Stimulated activated CD4-positive, alpha-beta T cell treated with anti-CD3 and anti-CD28 coated beads, Interleukin-2, amount 100 ng/mL, for 48 hours (primary cell): ENCODE data around the gene OR51G2.
"Not testable (repeated sequence)": the region's sequence is repeated elsewhere in the genome, so short reads cannot be mapped to it uniquely, and the experiment has no call there.

Source experiments
- DNase-seq, 2 donors: peaks; one replicate each; pipeline ENCODE4 v3.0.0-alpha.2; 2020

Gene OR51G2, protein sequence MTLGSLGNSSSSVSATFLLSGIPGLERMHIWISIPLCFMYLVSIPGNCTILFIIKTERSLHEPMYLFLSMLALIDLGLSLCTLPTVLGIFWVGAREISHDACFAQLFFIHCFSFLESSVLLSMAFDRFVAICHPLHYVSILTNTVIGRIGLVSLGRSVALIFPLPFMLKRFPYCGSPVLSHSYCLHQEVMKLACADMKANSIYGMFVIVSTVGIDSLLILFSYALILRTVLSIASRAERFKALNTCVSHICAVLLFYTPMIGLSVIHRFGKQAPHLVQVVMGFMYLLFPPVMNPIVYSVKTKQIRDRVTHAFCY

GRCh38 chr11:4919250-4919649 is at the start of gene OR51G2:
TSS of gene OR51G2 (minus strand) at chr11:4919350. CDS start at chr11:4915663, 3,687 bp downstream.
- DNase-seq, result no peak

DNA sequence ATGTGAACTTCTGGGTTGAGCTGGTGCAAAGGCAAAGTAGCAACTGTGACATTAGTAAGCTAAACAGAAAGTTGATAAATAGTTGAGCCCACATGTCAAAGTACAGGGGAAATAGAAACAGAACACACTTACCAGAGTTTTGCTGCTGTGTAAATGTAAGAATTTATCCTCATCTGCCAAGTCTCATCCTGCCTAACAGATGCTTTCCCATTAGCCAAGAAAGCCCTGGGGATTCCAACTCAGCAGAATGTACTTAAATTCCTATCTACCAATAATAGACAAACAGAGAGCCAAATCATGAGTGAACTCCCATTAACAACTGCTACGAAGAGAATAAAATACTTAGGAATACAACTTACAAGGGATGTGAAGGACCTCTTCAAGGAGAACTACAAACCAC is 43.7 kb upstream of the OR51G2 start:
- DNase-seq, result no peak

DNA sequence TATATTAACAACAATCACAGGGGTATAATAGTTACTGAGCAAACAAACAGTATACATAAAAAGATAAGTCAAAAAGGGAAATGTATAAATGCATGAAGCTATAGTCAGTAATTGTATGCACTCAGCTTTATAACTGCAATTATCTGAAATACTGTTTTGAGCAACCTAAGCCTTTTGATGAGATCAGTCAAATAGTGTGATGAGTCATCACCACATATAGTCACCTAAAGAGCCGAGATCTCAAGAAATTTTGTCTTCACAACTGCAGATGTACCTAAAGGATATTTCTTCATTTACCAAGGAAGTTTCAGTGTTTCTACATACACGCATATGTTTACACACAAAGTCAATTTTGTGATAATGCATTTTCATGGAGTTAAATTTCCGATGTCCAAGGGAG is 41.7 kb upstream of the OR51G2 start:
- no peak for DNase-seq

GRCh38 chr11:4957396-4957795 is 38.2 kb upstream of the OR51G2 start:
- no peak for DNase-seq

GRCh38 chr11:4955613-4956012 is 36.5 kb upstream of the OR51G2 start, which contains the start of gene OR51A2:
TSS of gene OR51A2 (minus strand) at chr11:4955713. CDS start at chr11:4955713, 0 bp downstream.
- DNase-seq, result not testable (repeated sequence)

DNA sequence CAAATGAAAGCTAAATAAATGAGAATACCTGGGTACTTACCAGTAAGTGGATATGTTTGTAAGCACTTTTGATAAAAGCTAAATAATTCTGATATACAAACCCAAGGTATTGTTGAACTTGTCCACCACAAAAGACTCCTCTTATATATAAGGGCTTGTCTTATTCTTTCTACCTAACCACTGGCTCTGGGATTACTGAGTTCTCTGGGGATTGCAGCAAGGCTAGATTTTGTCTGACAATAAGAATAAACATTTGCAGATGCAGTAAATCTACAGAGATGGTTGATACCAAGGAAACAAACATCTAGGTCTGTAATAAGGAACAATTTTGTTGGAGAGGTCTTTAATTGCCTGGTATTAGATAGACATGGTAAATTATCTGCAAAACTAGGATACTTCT is 28.4 kb upstream of the OR51G2 start, which contains the start of gene OR51A4:
Gene OR51A4 (minus strand): TSS at position 101 of the 400 bp plus-strand sequence. CDS start 505 bp downstream, outside the sequence.
- no peak for DNase-seq

DNA sequence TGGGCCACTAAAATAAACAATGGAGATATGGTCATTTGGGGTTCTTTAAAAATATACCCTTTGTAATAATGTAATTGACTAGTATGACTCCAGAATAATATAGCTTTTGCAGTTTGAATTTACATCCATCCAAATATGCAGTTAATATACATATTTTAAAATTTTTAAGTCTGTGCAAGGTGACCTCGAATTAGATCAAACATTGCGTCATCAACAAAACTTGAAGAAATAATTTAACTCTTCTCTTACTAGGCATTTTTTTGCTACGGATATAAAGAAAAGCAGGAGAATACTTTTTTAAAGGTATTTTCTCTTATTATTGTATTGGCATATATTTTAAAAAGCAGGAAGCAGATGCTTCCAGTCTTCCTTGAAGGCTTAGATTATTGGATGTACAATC is 17.6 kb upstream of the OR51G2 start:
- no peak for DNase-seq

DNA sequence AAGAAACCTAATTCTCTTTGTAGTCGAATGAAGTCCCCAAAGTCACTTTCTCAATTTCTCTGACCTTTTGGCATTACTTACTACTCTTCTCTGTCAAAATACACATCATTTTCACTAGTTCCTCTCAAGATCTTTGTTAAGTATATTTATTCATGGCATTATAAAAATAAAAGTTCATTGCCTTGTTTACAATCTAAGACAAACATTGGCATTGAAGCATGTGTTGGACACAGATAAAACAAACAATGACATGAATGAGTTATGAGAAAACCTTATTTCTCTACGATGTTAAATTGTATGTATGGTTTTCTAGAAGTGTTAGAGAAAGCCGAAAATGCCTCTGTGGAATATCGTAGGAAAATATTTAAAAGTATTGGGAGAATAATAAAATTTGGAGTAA is 13.6 kb upstream of the OR51G2 start:
- DNase-seq, result no peak

DNA sequence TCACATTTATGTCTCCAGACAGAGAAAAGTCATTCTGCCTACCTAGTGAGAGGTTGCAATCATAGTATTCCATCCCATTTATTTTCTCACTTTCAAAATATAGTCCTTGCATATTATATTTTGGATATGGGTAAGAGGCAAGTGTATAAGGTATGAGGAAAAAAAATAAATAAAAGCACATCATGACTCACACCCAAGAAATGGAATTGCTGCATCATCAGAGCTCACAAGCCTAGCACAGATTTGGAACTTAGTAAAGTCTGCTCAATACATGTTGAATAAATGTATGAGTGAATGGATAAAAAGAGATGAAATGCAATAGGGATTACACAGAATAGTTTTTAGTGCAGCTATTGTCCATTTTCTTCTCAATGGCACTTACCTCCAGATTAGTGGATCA is 7.5 kb upstream of the OR51G2 start:
- DNase-seq, result no peak

DNA sequence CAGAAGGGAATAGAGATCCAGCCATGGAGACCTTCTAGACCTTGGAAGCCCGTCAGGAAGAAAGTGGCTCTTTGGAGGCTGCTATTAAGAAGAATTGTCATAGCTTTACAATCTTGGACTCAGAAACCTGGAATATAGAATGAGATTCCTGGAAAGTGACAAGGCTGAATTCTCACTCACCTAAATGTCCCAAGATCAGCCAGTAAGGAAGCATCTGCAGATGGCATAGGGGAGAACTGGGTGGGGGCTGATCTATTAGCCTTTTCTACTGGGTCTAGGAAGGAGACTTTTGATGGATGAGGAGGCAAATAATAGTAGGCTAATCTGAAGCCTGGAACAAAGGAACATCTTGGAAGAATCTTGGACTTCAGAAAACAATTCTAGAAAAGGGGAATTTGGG is 5.1 kb upstream of the OR51G2 start, which contains the start of gene OR51G1:
Gene OR51G1 (minus strand): TSS at position 101 of the 400 bp plus-strand sequence. CDS start 0 bp downstream, at position 101.
- DNase-seq, result no peak

DNA sequence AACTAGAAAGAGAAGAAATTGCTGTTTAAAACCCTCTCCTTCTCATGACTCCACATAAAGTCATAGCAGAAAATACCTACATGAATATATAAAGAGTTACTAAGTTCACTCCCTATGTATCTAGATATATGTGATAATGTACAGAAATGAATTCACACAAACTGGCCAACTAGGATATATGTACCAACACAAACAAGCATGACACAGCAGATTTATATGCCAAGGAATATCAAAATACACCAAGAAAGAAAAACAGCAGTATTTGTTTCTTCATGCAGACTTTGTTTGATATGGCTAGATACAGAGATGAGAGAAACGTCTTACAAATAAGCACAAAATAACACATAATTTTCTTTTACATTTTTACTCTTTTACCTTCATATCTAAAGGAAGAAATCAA is 3.2 kb upstream of the OR51G2 start:
- DNase-seq, result no peak

DNA sequence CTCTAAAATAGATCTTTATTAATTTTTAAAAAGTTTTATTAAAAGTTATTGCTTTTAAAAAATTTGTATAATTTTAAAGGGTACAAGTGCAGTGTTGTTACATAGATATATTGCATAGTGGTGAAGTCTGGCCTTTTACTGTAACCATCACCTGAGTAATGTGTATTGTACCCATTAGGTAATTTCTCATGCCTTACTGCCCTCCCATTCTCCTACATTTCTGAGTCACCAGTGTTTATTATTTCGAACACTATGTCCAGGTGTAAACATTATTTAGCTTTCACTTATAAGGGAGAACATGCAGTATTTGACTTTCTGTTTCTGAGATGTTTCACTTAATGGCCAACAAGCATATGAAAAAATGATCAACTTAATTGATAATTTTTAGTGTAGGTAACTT is 2.6 kb upstream of the OR51G2 start:
- no peak for DNase-seq

DNA sequence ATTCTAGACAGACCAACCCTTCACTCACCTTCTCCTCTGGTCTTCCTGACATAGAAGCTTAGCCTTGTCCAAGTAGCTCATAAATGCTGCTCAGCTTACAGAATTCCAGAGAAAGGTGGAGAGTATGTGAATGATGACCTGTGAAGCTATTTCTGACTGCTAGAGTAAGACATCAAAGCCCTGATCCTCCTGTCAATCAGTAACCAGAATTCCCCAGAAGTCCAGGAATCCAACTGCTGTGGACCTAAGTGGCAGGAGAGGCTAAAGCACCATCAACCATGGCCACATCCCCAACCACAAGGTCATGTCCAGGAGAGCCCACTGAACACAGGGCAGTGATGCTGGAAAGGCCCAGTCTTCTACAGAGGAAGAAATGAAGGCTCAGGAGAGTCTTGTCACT is 2.6 kb downstream of the OR51G2 start:
- no peak for DNase-seq

DNA sequence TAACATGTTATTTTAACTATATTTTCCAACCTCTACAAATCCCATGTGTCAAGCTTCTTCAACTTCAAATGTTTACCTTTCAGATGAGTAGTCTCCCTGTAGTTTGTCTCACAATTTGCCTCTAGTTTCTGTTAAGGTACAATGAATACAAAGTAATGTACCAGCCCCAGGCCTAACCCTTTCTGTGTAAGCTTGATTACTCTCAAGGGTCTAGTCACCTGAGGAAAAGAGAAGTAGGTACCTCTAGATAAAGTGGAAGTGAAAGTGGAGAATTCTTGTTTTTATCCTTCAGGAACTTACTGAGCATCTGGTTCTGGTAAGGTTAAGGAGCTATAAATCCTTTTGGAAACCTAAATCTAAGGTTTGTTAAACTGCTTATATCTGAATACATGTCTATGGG is 15.7 kb downstream of the OR51G2 start, which contains the start of gene OR51A7:
Gene OR51A7 (plus strand): TSS at position 300 of the 400 bp plus-strand sequence. CDS start 3,587 bp downstream, outside the sequence.
- DNase-seq, result no peak

GRCh38 chr11:4891996-4892640 is 27.0 kb downstream of the OR51G2 start:
- no peak for DNase-seq

DNA sequence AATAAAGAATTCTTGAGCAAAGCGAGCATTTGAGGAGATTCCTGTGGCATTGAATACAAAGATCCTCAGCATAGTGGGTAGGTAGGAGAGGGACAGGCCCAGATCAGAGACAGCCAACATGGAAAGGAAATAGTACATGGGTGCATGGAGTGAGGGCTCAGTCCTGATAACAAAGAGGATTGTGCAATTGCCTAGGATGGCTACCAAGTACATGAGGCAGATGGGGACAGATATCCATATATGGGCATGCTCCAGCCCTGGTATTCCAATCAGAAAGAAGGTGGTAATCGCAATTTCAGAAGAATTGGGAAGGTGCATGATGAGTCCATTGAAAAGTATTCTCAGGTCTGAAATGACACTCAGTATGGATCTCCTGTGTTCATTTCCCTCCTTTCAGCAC is 28.9 kb downstream of the OR51G2 start:
- DNase-seq, result no peak

DNA sequence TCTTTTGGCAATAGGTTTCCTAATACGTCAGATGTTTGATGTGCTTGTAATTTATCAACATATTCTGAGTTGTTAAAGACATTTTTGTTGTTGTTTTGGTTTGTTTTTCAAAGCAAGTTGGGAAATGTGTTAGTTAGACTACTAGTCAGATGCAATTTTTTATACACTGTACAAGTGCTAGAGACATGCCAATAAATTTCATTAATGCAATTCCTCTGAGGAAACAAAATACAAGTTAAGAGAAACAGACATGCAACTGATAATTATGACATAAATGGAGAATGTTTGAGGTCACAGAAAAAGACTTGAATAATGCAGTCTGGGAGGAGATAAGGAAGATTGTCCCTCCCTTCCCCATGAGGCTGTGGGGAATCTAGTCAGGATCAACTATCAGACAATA is 31.6 kb downstream of the OR51G2 start:
- no peak for DNase-seq

GRCh38 chr11:4886186-4886585 is 33.0 kb downstream of the OR51G2 start:
- no peak for DNase-seq

GRCh38 chr11:4884361-4884760 is 34.8 kb downstream of the OR51G2 start:
- DNase-seq, result no peak

- no peak for DNase-seq
Observed at GRCh38 chr11:4882543-4882942, 36.6 kb downstream of the OR51G2 start.

DNA sequence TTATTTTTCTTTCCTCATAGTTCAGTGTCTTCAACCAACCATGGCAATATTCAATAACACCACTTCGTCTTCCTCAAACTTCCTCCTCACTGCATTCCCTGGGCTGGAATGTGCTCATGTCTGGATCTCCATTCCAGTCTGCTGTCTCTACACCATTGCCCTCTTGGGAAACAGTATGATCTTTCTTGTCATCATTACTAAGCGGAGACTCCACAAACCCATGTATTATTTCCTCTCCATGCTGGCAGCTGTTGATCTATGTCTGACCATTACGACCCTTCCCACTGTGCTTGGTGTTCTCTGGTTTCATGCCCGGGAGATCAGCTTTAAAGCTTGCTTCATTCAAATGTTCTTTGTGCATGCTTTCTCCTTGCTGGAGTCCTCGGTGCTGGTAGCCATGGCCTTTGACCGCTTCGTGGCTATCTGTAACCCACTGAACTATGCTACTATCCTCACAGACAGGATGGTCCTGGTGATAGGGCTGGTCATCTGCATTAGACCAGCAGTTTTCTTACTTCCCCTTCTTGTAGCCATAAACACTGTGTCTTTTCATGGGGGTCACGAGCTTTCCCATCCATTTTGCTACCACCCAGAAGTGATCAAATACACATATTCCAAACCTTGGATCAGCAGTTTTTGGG is 37.2 kb downstream of the OR51G2 start, which contains the start of gene OR51T1:
Gene OR51T1 (plus strand): TSS at position 41 of the 641 bp plus-strand sequence. CDS start 0 bp downstream, at position 41.
- no peak for DNase-seq

GRCh38 chr11:4881188-4881587 is 38.0 kb downstream of the OR51G2 start:
- no peak for DNase-seq

DNA sequence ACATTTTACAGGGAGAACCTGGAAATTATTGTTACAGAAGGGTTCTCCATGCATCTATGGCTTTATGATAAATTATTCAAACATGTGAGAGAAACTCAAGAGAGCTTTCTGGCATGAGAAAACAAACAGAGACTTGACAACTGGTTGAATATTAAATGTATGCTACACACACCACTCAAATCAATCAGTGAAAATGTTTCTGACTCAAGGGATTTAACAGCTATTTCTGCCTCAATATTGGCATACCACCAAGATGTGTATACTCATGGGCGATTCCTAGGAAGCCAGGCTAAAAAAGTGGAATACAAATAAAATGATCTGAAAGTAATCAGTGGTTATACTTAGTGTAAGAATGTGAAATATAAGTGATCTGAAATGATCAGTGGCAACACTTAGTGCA is 53.3 kb downstream of the OR51G2 start:
- no peak for DNase-seq

GRCh38 chr11:4863876-4864275 is 55.3 kb downstream of the OR51G2 start:
- no peak for DNase-seq
